GM18505 (cell line): ENCODE data around the gene ZNF710.

ENCODE experiments used
- ATAC-seq: cut with Tn5 transposase; IDR thresholded peaks from one replicate; pipeline ENCODE4 v1.9.1; 2021; ENCODE audit not compliant: unreplicated experiment
- POLR2A ChIP-seq: IDR thresholded peaks from 4 replicates; pipeline ENCODE4 v1.6.1; 2011; ENCODE audit warnings: borderline replicate concordance; ENCODE audit not compliant: insufficient read depth, insufficient read length; ENCODE audit errors: extremely low read depth

Gene ZNF710

DNA sequence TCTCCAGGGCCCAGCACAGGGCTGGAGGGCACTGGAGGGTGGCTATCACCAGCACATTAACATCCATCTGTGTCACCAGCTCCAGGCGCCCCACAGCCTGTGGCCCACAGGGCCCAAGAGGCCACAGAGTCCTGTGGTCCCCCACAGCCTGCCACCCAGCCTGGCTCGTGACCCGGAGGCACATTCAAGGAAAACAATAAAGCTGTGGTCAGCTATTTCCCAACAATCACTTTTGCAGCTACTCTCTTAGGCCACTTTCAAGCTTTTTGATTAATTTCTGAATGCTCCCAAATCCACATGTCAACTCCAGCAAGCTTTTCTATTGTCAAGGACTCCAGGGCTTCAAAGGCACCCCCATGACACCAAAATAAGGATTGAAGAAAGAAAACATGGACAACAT, 84.4 kb downstream of the ZNF710 start:
- no peak for ATAC-seq
- TF ChIP-seq POLR2A: no peak

DNA sequence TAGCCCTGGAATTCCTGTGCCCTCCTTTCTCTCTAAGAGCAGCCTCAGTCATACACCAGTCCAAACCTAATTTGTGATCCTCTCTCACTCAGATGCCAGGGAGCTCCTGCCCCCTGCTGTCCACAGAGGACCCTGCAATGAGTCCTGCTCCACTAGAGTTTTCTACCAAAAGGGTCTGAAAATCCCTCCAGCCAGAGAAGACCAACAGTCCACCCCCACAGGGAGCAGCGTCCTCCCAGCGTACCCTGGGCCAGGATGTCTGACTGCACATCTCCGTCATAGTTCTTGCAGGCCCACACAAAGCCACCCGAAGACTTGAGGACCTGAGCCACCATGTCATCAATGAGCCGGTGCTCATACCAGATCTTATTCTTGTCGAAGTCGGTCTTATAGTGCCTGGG, 85.7 kb downstream of the ZNF710 start:
- ATAC-seq: no peak
- TF ChIP-seq POLR2A: no peak

DNA sequence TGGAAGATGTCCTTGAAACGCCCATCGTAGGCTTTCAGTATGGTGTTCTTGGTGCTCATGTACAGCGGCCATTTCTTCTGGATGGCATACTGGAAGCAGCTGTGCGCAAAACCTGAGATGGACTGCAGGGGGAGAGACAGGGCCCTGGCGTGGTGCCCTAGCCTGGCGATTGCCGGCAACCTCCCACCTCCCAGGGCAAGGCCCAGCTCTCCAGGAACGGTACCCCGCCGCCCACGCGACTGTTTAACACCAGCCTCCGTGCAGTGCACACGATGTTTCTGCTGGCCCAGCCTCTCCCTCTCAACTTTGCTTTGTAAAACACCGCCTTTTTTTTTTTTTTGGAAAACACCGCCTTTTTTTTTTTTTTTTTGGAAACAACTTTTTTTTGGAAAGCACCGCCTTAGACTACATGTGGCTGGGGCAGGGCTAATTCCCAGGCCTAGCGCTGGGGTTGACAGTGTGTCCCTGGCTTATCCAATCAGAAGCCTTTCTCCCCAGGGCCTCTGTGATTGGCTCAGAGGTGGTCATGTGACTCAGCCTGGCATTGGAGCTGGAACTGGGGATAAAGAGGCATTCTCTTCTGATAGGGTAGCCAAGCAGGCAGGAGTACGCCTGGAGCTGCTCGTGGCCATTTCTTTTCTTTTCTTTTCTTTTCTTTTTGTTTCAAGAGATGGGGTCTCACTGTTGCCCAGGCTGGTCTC, 86.5 kb downstream of the ZNF710 start:
- TF ChIP-seq POLR2A: no peak

GRCh38 chr15:90090226-90090848, 89.2 kb downstream of the ZNF710 start:
- no peak for ATAC-seq
- no peak for TF ChIP-seq POLR2A

More for the DNA sequence above, 86.5 kb downstream of the ZNF710 start:
- ATAC-seq: no peak

DNA sequence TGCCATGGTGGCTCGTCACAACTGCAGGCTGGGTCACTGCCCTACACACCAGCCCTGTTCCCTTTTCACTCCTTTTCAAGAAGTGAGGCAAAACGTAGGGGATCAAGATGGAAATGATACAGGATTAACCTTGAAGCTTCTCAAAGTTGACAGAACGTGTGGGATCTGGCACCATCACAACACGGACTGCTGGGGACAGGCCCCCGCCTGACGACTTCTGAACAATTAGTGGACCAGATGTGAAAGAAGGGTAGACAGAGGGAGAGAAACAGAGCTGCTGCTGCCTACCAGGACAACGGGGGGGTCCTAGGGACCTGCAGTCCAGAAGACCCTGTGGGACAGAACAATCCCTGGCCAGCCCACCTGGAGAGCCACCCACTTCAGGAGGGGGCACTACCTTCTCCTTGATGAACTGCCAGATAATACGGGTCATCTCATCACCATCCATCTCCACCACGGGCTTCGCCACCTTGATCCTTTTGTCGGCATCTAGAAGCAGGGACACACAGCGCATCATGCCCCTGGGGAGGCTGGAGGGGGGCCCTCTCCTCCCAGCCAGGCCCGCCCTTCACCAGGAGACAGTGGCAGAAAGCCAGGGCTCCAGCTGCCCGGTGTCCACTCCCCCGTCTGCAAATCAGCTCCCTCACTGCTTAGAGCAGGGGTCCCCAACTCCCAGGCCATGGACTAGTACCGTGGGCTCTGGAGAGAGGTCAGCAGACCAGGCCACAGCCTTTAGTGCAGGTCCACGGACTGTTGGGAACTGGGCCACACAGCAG, 90.2 kb downstream of the ZNF710 start:
- ATAC-seq: no peak
- no peak for TF ChIP-seq POLR2A

DNA sequence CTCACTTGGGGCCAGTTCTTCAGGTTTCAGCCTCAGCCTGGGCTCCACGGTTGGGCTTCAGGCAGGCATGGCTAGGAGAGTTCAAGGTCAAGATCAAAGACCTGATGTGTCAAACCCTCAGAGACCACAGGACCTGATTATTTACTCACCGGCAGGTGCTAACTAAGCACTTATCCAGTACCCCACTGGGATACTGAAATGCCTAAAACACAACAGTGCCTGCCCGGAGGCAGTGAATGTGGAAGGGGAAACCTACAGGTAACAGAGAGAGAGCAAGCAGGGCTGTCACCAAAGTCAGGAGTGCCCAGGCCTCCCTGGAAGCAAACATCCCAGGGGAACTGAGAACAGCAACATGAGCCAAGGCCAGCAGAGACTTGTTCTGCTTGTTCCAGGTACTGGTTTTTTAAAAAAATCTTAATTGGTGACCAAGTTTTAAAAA, 94.4 kb downstream of the ZNF710 start:
- ATAC-seq: no peak
- no peak for TF ChIP-seq POLR2A

GRCh38 chr15:90097475-90097874, 96.4 kb downstream of the ZNF710 start:
- TF ChIP-seq POLR2A: no peak
- peak; percentile 49 for ATAC-seq

- ATAC-seq: no peak
- no peak for TF ChIP-seq POLR2A
Measured at GRCh38 chr15:90099072-90099867, 98.1 kb downstream of the ZNF710 start.

GRCh38 chr15:90099868-90100831, 99.0 kb downstream of the ZNF710 start:
- peak; percentile 17 for TF ChIP-seq POLR2A
- ATAC-seq: no peak

- ATAC-seq: peak; percentile 11
- TF ChIP-seq POLR2A: peak; percentile 13
Measured at GRCh38 chr15:90101130-90101968, 100.2 kb downstream of the ZNF710 start.

DNA sequence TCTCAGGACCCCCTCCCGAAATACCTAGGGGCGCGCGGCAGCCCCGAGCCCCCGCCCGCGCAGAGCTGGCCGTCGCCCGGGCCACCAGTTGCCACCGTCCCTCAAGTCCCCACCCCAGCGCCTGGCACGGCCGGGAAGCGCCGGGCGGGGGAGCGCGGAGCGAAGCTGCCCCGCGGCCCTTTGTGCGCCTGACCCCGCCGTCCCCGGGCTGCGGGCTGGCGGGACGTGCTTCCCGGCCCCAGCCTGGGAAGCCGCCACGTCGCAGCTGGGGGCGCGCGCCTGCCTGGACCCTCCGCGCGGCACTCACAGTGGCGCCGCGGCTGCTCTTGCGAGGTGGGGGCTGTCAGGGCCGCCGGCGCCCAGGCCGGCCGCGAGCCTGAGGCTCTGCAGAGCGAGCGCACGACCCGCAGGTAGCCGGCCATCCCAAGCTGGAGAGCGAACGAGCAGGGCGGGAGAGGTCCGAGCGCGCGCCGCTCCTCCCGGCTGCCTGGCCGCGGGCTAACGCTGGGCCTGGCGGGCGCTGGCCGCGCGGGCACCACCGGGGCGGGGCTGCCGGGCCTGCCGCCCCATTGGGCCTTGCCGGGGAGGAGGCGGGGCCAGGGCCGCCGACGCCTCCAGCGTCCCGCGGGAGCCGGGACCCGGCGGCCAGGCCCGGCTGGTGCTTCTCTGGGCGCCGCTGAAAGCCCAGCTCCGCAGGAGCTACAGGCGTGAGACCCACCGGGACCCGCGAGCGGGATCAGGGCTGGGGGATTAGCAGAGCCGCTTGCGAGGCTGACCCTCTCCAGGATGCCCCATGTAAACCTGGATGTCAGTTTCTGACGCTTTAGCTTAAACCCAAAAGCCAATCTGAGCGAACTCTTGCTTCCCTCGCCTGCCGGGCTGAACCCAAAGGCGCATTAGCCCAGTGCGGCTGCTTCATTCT, 101.1 kb downstream of the ZNF710 start, which contains the start of gene IDH2:
Gene IDH2, minus strand, starts transcription at position 500 of the 922 bp plus-strand sequence. Its CDS starts 78 bp downstream, at position 422.
- ATAC-seq: peak; percentile 76
- peak; percentile 82 for TF ChIP-seq POLR2A
